ENCODE results near the gene RPS27A. TPM values are rescaled to one million over a fixed set of nuclear protein-coding genes. Genes with fewer than 3 reads are reported as not detected.
"Not testable (repeated sequence)": the region's sequence is repeated elsewhere in the genome, so short reads cannot be mapped to it uniquely, and the experiment has no call there.

RPS27A gene
- 618 and 1,001 TPM in 2 replicates for total RNA-seq

DNA sequence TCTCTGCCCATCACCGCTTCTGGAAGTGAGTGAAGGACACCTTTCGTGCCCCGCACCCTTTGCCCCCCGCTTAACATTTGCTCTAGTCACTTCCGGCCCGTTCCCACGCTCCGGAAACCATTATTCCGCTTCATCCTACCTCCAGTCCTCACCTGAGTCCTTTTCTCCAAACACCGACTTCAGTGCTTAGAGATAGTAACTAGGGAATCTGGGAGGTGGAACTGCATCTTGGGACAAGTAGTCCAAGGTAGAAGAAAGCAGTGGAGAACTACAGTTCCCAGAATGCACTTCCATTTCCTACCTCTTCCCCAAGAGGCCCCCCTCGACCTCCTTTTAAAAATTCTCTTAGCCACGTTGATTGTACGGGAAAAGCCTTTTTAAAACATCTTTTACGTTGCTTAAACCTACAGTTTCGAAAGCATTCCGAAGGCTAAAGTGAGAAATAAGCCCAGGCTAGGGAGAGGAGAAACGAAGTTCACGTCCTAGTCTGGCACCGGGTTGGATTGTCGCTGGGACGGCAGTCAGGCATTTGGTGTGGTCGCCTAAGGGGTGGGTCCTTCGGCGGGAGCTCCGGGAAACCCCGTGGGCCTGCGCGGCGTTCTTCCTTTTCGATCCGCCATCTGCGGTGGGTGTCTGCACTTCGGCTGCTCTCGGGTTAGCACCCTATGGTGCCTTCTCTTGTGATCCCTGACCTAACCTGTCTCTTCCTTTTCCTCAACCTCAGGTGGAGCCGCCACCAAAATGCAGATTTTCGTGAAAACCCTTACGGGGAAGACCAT lies at the start of gene RPS27A, which contains the start of gene CLHC1:
Gene RPS27A (plus strand): TSS at position 605 of the 779 bp plus-strand sequence. CDS start 137 bp downstream, at position 742.
Gene CLHC1 (minus strand): TSS at position 210 of the 779 bp plus-strand sequence. CDS start 9,882 bp downstream, outside the sequence.
- peak; percentile 100 for DNase-seq (ENCODE audit: low read depth)

DNA sequence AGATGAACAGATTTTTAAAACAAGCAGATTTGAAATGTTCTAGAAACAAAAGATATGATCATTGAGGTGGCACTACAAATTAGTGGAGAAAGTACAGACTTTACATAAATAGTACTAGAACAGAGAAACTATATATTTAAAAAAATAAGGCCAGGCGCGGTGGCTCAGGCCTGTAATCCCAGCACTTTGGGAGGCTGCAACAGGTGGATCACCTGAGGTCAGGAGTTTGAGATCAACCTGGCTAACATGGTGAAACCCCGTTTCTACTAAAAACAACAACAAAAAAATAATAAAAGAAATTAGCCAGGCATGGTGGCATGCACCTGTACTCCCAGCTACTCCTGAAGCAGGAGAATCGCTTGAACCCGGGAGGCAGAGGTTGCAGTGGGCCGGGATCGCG lies 45.7 kb upstream of the RPS27A start:
- not testable (repeated sequence) for DNase-seq (ENCODE audit: low read depth)

DNA sequence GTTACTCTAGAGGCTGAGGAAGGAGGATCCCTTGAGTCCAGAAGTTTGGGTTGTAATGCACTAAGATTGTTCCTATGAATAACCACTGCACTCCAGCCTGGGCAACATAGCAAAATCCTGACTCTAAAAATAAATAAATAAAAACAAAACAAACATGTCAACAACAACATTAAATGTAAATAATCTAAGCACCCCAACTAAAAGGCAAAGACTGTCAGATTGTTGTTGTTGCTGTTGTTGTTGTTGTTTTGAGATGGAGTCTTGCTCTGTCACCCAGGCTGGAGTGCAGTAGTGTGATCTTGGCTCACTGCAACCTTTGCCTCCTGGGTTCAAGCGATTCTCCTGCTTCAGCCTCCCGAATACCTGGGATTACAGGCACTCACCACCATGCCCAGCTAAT lies 40.6 kb upstream of the RPS27A start:
- not testable (repeated sequence) for DNase-seq (ENCODE audit: low read depth)

DNA sequence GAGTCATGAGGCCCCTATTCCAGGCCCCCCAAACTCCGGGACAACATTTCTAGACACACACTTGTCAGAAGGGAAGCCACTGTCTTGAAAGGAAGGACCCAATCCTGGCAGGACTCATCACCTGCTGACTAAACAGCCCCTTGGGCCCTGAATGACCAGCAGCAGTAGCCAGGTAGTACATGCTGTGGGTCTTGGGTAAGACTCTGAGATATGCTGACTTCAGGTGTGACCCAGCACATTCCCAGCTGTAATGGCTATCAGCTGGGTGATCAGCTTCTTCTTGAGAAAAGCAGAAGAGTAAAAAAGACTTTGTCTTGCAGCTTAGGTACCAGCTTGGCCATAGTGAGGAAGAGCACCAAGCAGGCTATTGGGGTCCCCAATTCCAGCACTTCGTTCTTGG lies 36.0 kb upstream of the RPS27A start:
- no peak for DNase-seq (ENCODE audit: low read depth)

DNA sequence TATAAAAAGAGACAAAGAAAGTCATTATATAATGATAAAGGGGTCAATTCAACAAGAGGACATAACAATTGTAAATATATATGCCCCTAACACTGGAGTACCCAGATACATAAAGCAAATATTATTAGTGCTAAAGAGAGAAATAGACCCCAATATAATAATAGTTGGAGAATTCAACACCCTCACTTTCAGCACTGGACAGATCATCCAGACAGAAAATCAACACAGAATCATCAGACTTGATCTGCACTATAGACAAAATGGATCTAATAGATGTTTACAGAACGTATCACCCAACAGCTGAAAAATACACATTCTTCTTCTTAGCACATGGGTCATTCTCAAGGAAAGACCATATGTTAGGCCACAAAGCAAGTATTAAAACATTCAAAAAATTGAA lies 32.1 kb upstream of the RPS27A start:
- DNase-seq (ENCODE audit: low read depth) = no peak

DNA sequence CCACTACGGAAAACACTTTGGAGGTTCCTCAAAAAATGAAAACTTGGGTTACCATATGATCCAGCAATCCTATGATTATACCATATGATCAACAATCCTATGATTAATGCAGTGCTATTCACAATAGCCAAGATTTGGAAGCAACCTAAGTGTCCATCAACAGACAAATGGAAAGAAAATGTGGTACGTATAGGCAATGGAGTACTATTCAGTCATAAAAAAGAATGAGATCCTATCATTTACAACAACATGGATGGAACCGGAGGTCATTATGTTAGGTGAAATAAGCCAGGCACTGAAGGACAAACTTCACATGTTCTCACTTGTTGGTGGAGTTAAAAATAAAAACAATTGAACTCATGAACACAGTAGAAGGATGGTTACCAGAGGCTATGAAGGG lies 28.0 kb upstream of the RPS27A start:
- DNase-seq (ENCODE audit: low read depth) = no peak

DNA sequence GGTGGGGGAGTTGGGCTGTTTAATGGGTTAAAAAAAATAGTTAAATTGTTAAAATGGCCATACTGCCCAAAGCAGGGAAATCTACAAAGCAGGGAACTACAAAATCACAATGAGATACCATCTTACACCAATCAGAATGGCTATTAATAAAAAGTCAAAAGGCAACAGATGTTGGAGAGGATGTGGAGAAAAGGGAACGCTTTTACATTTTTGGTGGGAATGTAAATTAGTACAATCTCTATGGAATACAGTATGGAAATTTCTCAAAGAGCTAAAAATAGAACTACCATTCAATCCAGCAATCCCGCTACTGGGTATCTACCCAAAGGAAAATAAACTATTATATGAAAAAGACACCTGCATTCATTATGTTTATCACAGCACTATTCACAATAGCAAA lies 27.5 kb upstream of the RPS27A start:
- DNase-seq (ENCODE audit: low read depth) = no peak

DNA sequence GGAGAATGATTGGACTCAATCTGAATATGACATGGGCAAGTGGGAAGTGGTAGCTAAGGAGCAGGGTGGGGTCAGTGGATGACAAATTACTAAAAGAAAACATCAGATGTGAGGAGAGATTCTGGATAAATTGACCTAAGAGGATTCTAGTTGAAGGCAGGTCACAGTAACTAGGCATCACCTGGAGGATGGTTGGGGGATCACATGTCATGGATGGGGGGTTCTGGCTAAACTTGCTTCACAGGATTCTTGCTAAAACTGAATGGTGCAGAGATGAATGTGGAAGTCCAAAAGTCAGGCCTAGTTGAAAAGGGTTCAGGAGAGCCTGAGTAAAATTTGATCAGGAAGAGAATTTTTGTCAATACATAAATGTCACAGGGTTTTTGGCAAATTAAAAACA lies 18.7 kb upstream of the RPS27A start:
- DNase-seq (ENCODE audit: low read depth) = no peak

DNA sequence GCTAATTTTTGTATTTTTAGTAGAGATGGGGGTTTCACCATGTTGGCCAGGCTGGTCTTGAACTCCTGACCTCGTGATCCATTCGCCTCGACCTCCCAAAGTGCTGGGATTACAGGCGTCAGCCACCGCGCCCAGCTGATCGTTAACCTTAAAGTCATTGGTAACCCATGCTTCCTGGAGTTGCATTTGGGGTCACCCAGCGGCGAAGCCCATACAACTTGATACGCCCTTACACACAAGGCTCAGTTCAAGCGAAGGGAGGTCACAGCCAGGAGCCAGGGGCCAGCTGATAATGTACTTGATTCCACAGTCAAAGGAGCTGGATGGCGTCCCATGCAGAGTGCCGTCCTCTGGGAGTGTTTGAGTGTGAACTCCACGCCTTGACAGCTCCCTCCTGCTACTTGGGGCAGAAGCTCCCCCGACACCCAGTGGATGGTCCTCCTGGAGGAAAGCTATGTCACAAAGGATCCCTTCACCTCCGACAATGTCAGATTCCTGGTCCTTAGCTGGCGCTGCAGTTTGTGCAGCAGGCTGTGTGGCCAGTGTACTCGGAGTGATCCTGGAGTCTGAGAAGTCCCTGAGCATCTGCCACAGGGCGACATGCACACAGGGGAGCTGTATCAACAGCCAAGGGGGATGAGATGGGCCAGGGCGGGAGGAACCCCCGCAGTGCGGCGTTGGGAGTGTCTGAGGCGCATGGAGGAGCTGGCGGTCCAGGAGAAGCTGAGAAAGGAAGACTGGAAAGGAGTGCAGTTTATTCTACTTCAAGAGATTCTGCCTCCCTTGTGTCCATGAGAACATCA lies 8.3 kb upstream of the RPS27A start:
- DNase-seq (ENCODE audit: low read depth) = no peak

DNA sequence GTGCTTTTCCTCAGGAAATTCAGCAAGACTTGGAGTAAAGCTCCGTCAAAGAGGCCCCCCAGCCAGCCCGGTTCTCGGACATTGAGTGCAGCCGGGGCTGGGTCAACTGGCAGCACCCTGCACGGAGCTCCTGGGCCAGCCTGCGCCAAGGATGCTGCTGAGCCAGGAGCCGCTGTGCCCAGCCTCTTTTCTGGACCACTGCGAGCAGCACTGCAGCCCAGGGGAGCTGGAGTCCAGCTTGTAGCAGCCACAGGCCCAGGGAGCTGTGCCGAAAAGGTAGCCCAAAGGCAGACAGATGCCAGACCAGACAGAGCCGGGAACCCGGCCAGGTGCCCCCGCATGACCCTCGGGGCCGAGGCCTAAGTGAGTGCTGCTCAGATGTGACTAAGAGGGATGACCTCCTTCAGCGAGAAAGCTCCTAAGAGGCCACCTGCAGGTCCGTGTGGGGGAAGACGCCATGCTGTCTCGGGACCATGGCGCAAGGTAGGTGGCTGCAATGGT lies 7.7 kb upstream of the RPS27A start:
- DNase-seq (ENCODE audit: low read depth) = no peak

DNA sequence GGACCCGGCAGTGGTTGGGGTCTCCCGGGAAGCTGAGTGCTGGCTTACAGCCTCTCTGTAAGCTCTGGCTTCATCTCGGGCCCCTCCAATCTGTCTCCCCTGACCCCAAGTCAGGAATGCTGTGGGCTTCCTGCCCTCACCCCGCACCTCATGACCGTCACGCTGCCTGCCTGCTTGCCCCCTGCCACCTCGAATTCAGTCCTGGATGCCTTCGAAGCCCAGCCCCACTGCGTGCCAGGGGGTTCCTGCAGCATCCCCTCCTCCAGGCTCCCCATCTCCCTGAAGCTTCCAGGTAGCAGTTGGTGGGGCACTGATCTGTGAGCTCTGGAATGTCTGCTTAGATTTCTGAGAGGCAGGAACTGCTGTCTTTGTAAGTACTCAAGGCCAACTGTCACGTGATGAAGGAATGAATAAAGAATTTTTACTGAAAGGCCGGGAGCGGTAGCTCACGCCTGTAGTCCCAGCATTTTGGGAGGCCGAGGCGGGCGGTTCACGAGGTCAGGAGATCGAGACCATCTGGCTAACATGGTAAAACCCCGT lies 6.9 kb upstream of the RPS27A start:
- no peak for DNase-seq (ENCODE audit: low read depth)

DNA sequence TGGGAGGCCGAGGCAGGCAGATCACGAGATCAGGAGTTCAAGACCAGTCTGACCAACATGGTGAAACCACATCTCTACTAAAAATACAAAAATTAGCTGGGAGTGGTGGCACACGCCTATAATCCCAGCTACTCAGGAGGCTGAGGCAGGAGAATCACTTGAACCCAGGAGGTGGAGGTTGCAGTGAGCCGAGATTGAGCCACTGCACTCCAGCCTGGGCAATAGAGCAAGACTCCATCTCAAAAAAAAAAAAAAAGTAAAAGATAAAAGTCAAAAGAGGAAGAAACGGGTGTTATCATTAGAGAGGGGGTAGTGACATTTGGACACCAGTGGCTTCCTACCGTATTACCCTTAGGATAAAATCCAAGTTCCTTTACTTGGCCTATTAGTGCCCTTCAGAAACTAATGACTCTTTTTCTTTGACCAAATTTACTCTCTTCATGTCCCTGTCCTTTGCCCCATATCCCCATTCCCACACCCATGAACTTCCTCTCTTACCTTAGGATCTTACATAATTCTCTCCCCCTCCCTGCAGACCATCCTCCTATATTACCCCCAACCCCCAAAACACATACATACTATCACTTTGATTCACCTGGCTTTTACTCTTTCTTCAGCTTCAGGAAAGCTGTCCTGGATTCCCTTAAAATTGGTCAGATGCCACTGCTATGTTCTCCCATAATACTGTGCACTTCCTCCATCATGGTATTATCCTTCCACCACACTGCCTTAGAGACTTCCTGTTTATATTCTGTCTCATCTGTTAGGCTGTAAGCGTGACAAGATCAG lies 4.9 kb upstream of the RPS27A start:
- DNase-seq (ENCODE audit: low read depth) = not testable (repeated sequence)

DNA sequence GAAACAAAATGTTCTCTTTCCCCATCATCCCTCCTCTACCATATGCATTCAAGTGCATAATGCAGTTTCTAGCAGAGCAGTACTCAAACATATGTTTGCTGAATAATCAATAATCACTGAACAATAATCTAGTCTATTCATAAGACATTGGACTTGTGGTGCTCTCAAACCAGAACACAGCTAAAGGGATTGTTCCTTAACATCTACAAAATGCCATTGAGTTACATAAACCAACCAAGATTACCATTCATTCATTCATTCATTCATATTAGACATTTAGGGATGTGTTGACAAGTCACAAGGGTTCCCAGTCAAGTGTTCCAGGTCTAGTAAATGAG lies 4.3 kb upstream of the RPS27A start:
- DNase-seq (ENCODE audit: low read depth) = no peak

DNA sequence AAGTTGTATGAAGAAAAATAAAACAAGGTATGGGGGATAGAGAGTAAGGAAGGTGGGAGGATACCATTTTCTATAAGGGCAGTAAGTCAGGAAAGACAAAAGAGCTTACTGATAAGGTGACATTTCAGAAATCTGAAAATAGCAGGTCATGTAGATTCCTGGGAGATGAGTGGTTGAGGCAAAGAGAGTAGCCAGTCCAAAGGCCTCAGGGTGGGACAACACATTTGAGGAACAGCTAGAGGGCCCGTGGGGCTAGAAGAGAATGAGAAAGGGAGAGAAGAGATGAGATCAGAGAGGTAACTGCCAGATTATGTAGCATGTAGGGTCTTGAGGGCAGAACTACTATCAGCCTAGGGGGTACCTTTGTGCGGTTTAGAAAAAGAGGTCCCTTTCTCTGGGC lies 3.3 kb upstream of the RPS27A start:
- no peak for DNase-seq (ENCODE audit: low read depth)

DNA sequence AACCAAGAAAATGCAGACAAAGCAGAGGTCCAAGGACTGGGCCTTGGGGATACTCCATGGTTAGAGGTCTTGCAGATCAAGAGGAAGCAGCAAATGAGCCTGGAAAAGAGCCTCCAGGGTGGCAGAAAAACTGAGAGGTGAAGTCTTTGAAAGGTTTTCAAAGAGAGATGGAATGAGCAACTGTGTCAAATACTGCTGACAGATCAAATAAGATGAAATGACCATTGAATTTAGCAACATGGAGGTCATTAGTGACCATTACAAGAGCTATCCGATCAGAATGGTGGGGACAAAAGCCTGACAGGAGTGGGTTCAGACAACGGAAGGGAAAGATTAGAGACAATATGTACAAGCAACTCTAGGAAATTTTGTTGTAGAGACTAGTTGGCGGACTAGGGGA lies 1.9 kb upstream of the RPS27A start:
- no peak for DNase-seq (ENCODE audit: low read depth)

DNA sequence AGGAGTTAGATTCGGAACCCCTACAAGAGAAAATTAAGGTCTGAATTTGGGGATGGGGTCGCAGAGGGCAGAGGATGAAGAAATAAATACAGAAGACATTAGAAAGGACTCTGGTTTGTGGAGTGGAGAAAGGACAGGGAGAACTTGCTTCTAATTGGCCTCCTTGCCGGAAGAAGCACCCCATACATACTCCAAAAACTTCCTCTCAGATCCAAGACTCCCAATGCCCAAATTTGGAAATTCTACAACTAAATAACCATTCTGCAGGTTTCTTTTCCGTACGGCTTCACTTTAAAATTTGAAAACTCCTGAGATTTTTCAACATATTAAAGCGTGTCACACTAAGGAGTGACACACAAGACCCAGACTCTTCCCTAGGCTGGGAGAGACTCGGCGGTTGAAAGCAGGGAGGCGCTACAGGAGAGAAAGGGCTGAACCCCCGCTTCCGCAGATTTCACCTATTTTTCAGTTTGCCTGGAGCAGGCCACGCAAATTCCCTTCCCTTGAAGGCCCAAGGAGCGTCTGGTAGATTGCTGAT lies 873 bp upstream of the RPS27A start:
- DNase-seq (ENCODE audit: low read depth) = peak; percentile 41

DNA sequence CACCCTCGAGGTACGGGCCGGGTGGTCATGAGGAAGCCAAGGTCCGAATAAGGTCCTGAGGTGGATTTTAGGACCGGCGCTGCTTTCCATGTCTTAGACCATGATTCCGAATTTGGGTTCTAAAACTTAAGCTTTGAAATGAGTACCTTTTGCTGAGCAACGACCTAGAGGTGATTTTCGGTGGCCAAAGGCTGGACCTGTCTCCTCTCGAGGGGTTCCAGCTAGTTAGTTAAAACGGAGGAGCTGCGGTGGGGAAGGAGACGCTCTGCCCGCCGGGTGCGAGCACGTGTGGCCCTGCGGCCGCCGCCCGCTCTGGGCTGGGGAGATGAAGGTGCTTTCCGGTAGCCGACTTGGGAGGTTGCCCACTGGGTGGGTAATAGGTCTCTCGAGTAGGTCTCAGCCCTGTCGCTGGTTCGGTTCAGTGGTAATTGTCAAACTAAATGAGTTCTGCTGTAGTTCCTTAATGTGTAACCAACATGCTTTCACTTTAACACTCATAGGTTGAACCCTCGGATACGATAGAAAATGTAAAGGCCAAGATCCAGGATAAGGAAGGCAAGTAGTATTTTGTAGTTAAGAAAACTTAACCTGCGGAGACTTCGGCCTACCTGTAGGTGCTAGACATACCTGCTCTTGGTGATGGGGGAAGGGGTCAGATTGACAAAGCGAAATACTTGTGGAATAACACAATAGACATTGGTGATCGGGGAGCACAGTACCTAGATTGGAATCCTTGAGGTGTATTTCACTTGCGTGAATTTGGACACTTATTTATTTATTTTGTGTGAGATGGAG lies 572 bp downstream of the RPS27A start:
- DNase-seq (ENCODE audit: low read depth) = peak; percentile 23

DNA sequence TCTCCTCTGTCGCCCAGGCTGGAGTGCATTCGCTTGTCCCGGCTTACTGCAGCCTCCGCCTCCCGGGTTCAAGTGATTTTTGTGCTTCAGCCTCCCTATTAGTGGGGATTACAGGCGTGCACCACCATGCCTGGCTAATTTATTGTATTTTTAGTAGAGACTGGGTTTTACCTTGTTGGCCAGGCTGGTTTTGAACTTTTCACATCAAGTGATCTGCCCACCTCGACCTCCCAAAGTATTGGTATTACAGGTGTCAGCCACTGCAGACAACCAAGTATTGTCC lies 1.1 kb downstream of the RPS27A start:
- no peak for DNase-seq (ENCODE audit: low read depth)

DNA sequence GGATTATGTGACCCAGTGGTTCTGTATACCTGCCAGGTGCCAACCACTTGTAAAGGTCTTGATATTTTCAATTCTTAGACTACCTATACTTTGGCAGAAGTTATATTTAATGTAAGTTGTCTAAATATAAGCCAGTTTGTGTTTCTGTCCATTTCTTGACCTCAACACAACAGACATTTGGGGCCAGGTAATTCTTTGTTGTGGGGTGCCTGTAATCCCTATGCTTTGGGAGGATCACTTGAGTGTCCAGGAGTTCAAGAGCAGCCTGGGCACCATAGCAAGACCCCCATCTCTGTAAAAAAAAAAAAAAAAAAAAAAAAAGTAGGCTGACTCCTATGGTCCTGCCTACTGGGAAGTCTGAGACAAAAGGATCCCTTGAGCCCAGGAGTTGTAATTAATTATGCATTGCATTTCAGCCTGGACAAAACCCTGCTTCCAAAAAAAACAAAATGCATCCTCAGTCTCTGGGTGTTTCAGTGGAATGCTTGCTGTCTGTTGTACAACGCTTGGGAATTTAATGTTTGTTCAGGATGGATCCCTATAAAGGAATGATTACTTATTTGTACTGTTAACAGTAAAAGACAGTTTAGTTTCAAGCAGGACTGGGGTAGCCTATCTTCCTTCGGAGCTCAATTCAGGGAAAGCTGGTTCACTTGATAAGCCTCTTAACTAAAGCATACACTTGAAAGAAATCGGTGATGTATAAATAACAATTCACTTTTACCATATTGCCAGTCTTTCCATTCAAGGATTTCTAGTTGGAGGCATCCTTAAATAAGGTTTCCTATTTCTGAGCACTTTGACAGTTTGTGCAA lies 3.4 kb downstream of the RPS27A start:
- no peak for DNase-seq (ENCODE audit: low read depth)

DNA sequence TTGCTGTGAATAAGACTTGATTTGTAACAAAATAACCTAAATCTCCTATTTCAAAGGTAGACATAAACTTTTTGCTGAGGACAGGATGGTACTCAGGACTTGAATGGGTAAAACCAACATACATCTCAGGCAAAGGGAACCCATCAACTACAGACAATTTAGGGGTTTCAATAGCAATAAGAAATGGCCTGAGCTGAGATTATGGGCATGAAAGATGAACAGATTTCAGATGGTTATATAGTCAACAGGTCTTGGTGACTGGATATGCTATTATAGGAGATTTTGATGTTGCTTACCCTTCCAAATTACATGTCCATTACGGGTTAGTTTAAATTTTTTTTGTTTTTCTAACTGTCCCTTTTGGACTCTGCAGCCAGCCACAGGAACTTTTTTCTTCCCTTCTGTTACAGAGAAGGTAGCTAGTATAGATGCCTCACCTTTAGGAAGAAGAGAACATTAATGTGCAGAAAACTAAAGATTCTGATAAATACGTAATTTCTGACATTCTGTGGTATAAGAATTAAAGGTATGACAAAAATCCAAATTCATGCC lies 4.6 kb downstream of the RPS27A start:
- DNase-seq (ENCODE audit: low read depth) = no peak
